D721Med (cell line): ENCODE data around the gene PLEKHA4.
"Not testable (repeated sequence)": the region's sequence is repeated elsewhere in the genome, so short reads cannot be mapped to it uniquely, and the experiment has no call there.

Source experiments
- DNase-seq: peaks from one replicate; pipeline ENCODE4 v3.0.0; 2011; ENCODE audit warnings: low spot score; ENCODE audit not compliant: insufficient read length
- FAIRE-seq: peaks from 2 replicates; lab custom pipeline; 2011; peaks lifted over from hg19 to GRCh38; lab: Jason Lieb, UNC
- TF ChIP-seq, protein P1 (sequence below): IDR thresholded peaks from 2 replicates; pipeline ENCODE4 v1.5.1; 2012; ENCODE audit warnings: mild to moderate bottlenecking, control low read depth; ENCODE audit not compliant: insufficient read depth; ENCODE audit errors: missing control alignments

PLEKHA4 gene

DNA sequence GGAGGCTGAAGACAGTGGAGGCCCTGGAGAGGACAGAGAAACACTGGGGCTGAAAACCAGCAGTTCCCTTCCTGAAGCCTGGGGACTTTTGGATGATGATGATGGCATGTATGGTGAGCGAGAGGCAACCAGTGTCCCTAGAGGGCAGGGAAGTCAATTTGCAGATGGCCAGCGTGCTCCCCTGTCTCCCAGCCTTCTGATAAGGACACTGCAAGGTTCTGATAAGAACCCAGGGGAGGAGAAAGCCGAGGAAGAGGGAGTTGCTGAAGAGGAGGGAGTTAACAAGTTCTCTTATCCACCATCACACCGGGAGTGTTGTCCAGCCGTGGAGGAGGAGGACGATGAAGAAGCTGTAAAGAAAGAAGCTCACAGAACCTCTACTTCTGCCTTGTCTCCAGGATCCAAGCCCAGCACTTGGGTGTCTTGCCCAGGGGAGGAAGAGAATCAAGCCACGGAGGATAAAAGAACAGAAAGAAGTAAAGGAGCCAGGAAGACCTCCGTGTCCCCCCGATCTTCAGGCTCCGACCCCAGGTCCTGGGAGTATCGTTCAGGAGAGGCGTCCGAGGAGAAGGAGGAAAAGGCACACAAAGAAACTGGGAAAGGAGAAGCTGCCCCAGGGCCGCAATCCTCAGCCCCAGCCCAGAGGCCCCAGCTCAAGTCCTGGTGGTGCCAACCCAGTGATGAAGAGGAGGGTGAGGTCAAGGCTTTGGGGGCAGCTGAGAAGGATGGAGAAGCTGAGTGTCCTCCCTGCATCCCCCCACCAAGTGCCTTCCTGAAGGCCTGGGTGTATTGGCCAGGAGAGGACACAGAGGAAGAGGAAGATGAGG, 5.3 kb upstream of the PLEKHA4 start:
- TF ChIP-seq, protein P1, sequence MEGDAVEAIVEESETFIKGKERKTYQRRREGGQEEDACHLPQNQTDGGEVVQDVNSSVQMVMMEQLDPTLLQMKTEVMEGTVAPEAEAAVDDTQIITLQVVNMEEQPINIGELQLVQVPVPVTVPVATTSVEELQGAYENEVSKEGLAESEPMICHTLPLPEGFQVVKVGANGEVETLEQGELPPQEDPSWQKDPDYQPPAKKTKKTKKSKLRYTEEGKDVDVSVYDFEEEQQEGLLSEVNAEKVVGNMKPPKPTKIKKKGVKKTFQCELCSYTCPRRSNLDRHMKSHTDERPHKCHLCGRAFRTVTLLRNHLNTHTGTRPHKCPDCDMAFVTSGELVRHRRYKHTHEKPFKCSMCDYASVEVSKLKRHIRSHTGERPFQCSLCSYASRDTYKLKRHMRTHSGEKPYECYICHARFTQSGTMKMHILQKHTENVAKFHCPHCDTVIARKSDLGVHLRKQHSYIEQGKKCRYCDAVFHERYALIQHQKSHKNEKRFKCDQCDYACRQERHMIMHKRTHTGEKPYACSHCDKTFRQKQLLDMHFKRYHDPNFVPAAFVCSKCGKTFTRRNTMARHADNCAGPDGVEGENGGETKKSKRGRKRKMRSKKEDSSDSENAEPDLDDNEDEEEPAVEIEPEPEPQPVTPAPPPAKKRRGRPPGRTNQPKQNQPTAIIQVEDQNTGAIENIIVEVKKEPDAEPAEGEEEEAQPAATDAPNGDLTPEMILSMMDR = no peak
- DNase-seq = no peak
- FAIRE-seq = no peak

DNA sequence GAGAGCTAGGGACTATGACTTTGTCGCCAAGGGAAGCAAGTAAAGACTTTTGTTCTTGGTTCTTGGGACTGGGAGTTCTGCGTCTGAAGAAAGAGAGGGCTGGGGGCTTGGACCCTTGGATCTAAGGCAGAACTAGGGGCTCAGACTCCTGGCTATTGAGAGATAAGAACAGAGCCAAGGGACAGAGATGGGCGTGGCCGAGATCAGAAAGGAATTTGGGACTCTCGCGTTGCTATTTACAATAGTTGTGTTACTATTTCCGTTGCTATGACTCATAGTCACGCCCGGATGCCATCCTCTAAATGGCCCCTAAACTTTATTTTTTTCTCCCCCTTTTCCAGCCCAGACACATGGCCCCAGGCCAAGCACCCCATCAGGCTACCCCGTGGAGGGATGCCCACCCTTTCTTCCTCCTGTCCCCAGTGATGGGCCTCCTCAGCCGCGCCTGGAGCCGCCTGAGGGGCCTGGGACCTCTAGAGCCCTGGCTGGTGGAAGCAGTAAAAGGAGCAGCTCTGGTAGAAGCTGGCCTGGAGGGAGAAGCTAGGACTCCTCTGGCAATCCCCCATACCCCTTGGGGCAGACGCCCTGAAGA, 4.6 kb upstream of the PLEKHA4 start:
- no peak for DNase-seq
- TF ChIP-seq, protein P1 = no peak
- no peak for FAIRE-seq

DNA sequence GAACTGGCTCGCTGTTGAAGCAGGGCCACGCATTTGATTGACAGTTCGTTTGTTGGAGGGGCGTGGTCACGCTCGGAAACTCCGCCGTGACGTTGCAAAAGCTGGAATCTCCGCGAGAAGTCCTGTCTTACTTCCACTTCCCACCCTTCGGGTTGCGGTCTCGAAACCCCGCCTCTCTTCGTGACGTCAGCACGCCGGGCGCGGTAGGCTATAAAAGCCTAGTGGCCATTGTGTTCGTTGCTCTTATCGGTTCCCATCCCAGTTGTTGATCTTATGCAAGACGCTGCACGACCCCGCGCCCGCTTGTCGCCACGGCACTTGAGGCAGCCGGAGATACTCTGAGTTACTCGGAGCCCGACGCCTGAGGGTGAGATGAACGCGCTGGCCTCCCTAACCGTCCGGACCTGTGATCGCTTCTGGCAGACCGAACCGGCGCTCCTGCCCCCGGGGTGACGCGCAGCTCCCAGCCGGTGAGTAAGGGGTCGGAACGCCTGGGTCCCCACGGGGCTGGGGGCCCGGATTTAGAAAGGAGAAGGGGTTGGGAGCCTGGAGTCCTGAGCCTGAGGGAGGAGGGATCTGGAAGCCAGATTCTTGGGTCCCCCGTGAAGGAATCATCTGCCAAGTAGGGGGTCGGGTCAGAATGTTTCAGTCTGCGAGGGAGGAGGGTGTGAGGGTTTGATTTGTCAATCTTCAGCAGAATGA, 3.9 kb upstream of the PLEKHA4 start, which contains the start of gene PPP1R15A:
Gene PPP1R15A (plus strand): TSS at position 240 of the 702 bp plus-strand sequence. CDS start 813 bp downstream, outside the sequence.
- FAIRE-seq = no peak
- TF ChIP-seq, protein P1 = no peak
- peak; percentile 99 for DNase-seq

DNA sequence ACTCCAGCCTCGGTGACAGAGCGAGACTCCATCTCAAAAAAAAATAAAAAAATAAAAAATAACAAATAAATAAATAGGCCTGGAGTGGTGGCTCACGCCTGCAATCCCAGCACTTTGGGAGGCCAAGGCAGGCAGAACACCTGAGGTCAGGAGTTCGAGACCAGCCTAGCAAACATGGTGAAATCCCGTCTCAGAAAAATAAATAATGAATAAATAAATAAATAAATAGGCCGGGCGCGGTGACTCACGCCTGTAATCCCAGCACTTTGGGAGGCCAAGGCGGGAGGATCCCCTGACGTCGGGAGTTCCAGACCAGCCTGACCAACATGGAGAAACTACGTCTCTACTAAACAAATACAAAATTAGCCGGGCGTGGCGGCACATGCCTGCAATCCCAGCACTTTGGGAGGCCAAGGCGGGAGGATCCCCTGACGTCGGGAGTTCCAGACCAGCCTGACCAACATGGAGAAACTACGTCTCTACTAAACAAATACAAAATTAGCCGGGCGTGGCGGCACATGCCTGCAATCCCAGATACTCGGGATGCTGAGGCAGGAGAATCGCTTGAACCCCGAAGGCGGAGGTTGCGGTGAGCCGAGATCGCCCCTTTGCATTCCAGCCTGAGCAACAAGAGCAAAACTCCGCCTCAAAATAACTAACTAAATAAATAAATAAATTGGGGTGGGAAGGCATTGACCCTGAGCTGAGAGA, 3.2 kb upstream of the PLEKHA4 start:
- FAIRE-seq = not testable (repeated sequence)

DNA sequence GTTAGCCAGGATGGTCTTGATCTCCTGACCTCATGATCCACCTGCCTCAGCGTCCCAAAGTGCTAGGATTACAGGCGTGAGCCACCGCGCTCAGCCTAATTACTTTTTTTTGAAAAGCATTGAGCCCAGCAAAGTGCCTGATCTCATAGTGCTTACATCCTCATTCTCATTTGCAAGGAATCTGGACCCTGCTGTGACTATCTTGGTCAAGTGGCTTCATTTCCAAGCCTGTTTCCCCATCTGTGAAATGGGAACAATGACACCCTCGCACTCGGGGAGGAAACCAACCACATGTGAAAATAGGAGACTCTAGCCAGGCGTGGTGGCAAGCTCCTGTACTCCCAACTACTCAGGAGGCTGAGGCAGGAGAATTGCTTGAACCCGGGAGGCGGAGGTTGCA, 1.6 kb upstream of the PLEKHA4 start:
- DNase-seq (no peak), FAIRE-seq (no peak)
- TF ChIP-seq, protein P1 = no peak

More for the DNA sequence above, 3.2 kb upstream of the PLEKHA4 start:
- DNase-seq = not testable (repeated sequence)

DNA sequence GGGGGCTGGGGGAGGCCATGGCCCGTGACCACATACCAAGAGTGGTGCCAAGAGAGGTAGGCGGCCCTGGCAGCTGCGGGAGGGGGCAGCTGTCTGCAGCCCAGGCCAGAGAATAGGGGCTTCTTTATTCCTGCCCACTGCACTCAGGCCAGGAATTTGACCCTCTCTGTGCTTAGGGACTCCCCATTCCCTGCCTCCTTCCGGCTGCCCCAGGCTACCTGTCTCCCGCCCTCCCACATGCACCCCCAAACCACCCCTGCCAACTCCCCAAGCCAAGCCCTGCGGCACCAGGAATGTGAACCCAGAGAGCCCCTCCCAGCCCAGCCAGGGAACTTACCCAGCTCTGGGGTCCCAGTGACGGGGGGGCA, 687 bp downstream of the PLEKHA4 start:
- FAIRE-seq = no peak
- TF ChIP-seq, protein P1 = no peak
- no peak for DNase-seq
